ENCODE data around the gene DIDO1. TPM values are rescaled to one million over a fixed set of nuclear protein-coding genes. Genes with fewer than 3 reads are reported as not detected.

The DIDO1 gene
- total and polyA plus RNA-seq, 4 experiments from 2014 or later, result 24.7 to 129 (median 83.5) TPM

GRCh38 chr20:62947532-62948300 is 21.4 kb upstream of the DIDO1 start:
- no peaks in the 10 kb centered on the region for H3K9me3 ChIP-seq (ENCODE audit: control insufficient read depth in 1 of 2, low read length in 2 of 2)
- ChIA-PET POLR2A (ENCODE audit: partially characterized antibody) (interaction anchor here (1.4 to 2.3 kb wide), 2 partner anchors 10 to 13 kb away, joined by 5 to 12 read pairs; partner anchors contain the start of gene GID8), CTCF (ENCODE audit: partially characterized antibody) (interaction anchor here (1.9 kb wide), 1 partner anchor 22 kb away, joined by 7 read pairs; no protein-coding TSS in a partner anchor)
- H3K4me3 ChIP-seq (ENCODE audit: low read length in 2 of 2), result no peak overlapping the region
- intact Hi-C loops (cut with micrococcal nuclease), result no loop called here
- peaks cover 59% of the 10 kb centered on the region for H3K36me3 ChIP-seq (ENCODE audit: insufficient read depth, low read length)
- DNase-seq, result no peak
- H3K9me3 Mint-ChIP-seq, result no peaks in the 10 kb centered on the region
- H3K4me3 Mint-ChIP-seq, result no peak overlapping the region
- H3K27ac ChIP-seq (ENCODE audit: low read depth, low read length), result no peak overlapping the region
- no peaks in the 10 kb centered on the region for H3K27me3 ChIP-seq (ENCODE audit: insufficient read depth, low read length)
- peaks cover 5 to 13% (median 9%) of the 10 kb centered on the region in 4 donors for H3K4me1 Mint-ChIP-seq
- H3K36me3 Mint-ChIP-seq, result peaks cover 39 to 60% of the 10 kb centered on the region in 2 donors
- peaks cover 9% of the 10 kb centered on the region for H3K4me1 ChIP-seq (ENCODE audit: insufficient read depth, low read length)
- H3K27me3 Mint-ChIP-seq, result no peaks in the 10 kb centered on the region
- peak overlapping the region in 1 of 7 donors; percentile 9 for H3K27ac Mint-ChIP-seq

DNA sequence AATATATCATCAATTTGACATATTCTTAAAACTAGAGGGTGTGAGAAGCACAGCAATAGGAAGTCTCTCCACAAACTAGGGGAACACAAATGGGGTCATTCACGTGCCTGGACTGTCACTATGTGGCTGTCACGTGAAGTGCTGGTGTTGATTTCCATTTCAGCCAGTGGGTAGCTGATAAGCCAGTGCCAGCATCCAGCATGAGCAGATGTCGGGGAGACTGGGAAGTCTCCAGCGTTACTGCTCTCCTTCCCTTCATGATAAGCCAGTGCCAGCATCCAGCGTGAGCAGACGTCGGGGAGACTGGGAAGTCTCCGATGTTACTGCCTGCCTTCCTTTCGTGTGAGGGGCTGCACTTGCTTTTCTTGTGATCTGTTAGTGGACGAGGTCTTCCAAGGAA is 20.6 kb upstream of the DIDO1 start:
- intact Hi-C loops (cut with micrococcal nuclease), result no loop called here
- DNase-seq, result no peak
- peaks cover 63% of the 10 kb centered on the region for H3K36me3 ChIP-seq (ENCODE audit: insufficient read depth, low read length)
- ChIA-PET POLR2A (ENCODE audit: partially characterized antibody) (no interaction called here), CTCF (ENCODE audit: partially characterized antibody) (no interaction called here)
- H3K4me1 ChIP-seq (ENCODE audit: insufficient read depth, low read length), result peaks cover 2% of the 10 kb centered on the region
- Mint-ChIP-seq H3K27me3 (no peaks in the 10 kb centered on the region), H3K27ac (no peak overlapping the region), H3K4me1 (peaks cover 4 to 13% (median 7%) of the 10 kb centered on the region in 4 donors), H3K36me3 (peaks cover 41 to 68% of the 10 kb centered on the region in 2 donors), H3K4me3 (no peak overlapping the region), H3K9me3 (no peaks in the 10 kb centered on the region)
- no peaks in the 10 kb centered on the region for H3K9me3 ChIP-seq (ENCODE audit: control insufficient read depth in 1 of 2, low read length in 2 of 2)
- no peak overlapping the region for H3K27ac ChIP-seq (ENCODE audit: low read depth, low read length)
- H3K4me3 ChIP-seq (ENCODE audit: low read length in 2 of 2), result no peak overlapping the region
- no peaks in the 10 kb centered on the region for H3K27me3 ChIP-seq (ENCODE audit: insufficient read depth, low read length)

DNA sequence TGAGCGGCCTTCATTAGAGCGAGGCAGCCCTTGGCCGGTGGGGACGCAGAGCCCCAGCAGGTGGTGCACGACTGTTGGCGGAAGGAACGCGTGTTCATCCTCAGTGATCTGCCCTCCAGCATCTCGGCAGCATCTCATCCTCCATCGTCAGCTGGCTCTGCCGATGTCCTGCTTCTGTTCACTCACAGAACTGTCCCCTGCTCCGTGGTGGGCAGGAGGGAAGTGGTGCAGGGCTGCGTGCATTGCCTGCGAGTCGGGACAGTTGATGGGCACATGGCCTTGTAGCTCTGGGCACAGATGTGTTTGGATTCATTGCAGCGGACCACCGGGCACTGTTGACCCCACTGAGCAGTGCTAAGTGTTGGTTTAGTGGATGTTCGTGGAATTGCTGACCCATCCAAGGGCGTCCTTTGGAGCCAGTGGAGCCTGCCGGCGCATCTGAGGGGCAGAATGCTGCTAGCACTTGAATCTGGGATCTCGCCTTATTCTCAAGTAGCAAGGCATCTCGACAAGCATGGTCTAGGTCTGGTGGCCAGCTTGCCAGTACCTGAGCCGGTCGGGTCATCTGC is 19.6 kb upstream of the DIDO1 start:
- intact Hi-C loops (cut with micrococcal nuclease), result no loop called here

DNA sequence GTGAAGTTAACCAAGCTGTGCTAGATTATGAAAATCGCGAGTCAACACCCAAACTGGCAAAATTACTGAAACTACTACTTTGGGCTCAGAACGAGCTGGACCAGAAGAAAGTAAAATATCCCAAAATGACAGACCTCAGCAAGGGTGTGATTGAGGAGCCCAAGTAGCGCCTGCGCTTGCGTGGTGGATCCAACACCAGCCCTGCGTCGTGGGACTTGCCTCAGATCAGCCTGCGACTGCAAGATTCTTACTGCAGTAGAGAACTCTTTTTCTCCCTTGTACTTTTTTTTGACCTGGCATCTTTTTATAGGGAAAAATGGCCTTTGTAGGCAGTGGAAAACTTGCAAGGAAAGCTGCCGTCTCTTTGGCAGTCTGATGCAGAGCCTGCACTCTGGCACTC is 18.4 kb upstream of the DIDO1 start:
- H3K4me3 ChIP-seq (ENCODE audit: low read length in 2 of 2), result no peak overlapping the region
- ChIA-PET CTCF (ENCODE audit: partially characterized antibody) (interaction anchor here (1.4 kb wide), 1 partner anchor 46 kb away, joined by 3 read pairs; no protein-coding TSS in a partner anchor), POLR2A (ENCODE audit: partially characterized antibody) (interaction anchor here (1.9 to 2.2 kb wide), 2 partner anchors 9 to 18 kb away, joined by 4 to 6 read pairs; no protein-coding TSS in a partner anchor)
- Mint-ChIP-seq H3K4me1 (peaks cover 9 to 23% (median 16%) of the 10 kb centered on the region in 4 donors), H3K27ac (no peak overlapping the region), H3K9me3 (no peaks in the 10 kb centered on the region), H3K36me3 (peaks cover 48 to 74% of the 10 kb centered on the region in 2 donors), H3K27me3 (no peaks in the 10 kb centered on the region), H3K4me3 (no peak overlapping the region)
- H3K27me3 ChIP-seq (ENCODE audit: insufficient read depth, low read length), result no peaks in the 10 kb centered on the region
- DNase-seq, result no peak
- intact Hi-C loops (cut with micrococcal nuclease), result no loop called here
- no peaks in the 10 kb centered on the region for H3K9me3 ChIP-seq (ENCODE audit: control insufficient read depth in 1 of 2, low read length in 2 of 2)
- peaks cover 14% of the 10 kb centered on the region for H3K4me1 ChIP-seq (ENCODE audit: insufficient read depth, low read length)
- H3K27ac ChIP-seq (ENCODE audit: low read depth, low read length), result no peak overlapping the region
- peaks cover 64% of the 10 kb centered on the region for H3K36me3 ChIP-seq (ENCODE audit: insufficient read depth, low read length)

More for the DNA sequence above, 19.6 kb upstream of the DIDO1 start:
- H3K27me3 Mint-ChIP-seq, result no peaks in the 10 kb centered on the region
- Histone ChIP-seq H3K27me3 (ENCODE audit: insufficient read depth, low read length) (no peaks in the 10 kb centered on the region), H3K27ac (ENCODE audit: low read depth, low read length) (no peak overlapping the region), H3K4me1 (ENCODE audit: insufficient read depth, low read length) (peaks cover 7% of the 10 kb centered on the region), H3K9me3 (ENCODE audit: control insufficient read depth in 1 of 2, low read length in 2 of 2) (no peaks in the 10 kb centered on the region), H3K36me3 (ENCODE audit: insufficient read depth, low read length) (peaks cover 71% of the 10 kb centered on the region), H3K4me3 (ENCODE audit: low read length in 2 of 2) (no peak overlapping the region)
- CTCF ChIA-PET (ENCODE audit: partially characterized antibody), result interaction anchor here (1.4 kb wide), 1 partner anchor 47 kb away, joined by 3 read pairs; no protein-coding TSS in a partner anchor
- DNase-seq, result no peak
- H3K27ac Mint-ChIP-seq, result no peak overlapping the region
- H3K4me1 Mint-ChIP-seq, result peaks cover 8 to 23% (median 14%) of the 10 kb centered on the region in 4 donors
- POLR2A ChIA-PET (ENCODE audit: partially characterized antibody), result no interaction called here
- no peaks in the 10 kb centered on the region for H3K9me3 Mint-ChIP-seq
- H3K4me3 Mint-ChIP-seq, result no peak overlapping the region
- peaks cover 48 to 75% of the 10 kb centered on the region in 2 donors for H3K36me3 Mint-ChIP-seq

GRCh38 chr20:62944184-62944583 is 17.9 kb upstream of the DIDO1 start:
- no peaks in the 10 kb centered on the region for H3K27me3 Mint-ChIP-seq
- peaks cover 13 to 28% (median 21%) of the 10 kb centered on the region in 4 donors for H3K4me1 Mint-ChIP-seq
- Histone ChIP-seq H3K27ac (ENCODE audit: low read depth, low read length) (no peak overlapping the region), H3K4me1 (ENCODE audit: insufficient read depth, low read length) (peaks cover 19% of the 10 kb centered on the region), H3K36me3 (ENCODE audit: insufficient read depth, low read length) (peaks cover 64% of the 10 kb centered on the region), H3K27me3 (ENCODE audit: insufficient read depth, low read length) (no peaks in the 10 kb centered on the region), H3K9me3 (ENCODE audit: control insufficient read depth in 1 of 2, low read length in 2 of 2) (no peaks in the 10 kb centered on the region), H3K4me3 (ENCODE audit: low read length in 2 of 2) (no peak overlapping the region)
- no peaks in the 10 kb centered on the region for H3K9me3 Mint-ChIP-seq
- no peak for DNase-seq
- H3K27ac Mint-ChIP-seq, result no peak overlapping the region
- POLR2A ChIA-PET (ENCODE audit: partially characterized antibody), result interaction anchor here (1.9 to 2.2 kb wide), 2 partner anchors 10 to 17 kb away, joined by 4 to 6 read pairs; no protein-coding TSS in a partner anchor
- CTCF ChIA-PET (ENCODE audit: partially characterized antibody), result interaction anchor here (0.7 to 1.4 kb wide), 2 partner anchors 45 to 57 kb away, joined by 3 read pairs; no protein-coding TSS in a partner anchor
- intact Hi-C loops (cut with micrococcal nuclease), result no loop called here
- no peak overlapping the region for H3K4me3 Mint-ChIP-seq
- peaks cover 48 to 75% of the 10 kb centered on the region in 2 donors for H3K36me3 Mint-ChIP-seq

DNA sequence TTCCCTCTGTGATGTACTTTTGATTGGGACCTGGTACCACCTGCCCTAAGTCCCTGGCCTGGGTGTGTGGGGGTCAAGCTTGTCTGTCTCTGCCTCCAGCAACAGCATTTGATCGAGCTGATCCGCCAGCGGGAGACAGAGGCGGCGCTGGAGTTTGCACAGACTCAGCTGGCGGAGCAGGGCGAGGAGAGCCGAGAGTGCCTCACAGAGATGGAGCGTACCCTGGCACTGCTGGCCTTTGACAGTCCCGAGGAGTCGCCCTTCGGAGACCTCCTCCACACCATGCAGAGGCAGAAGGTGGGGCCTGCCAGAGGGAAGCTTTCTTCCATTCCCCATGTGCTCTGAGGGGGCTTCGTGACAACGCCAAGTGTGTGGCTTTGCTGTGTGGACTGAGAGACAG is 17.1 kb upstream of the DIDO1 start:
- Histone ChIP-seq H3K9me3 (ENCODE audit: control insufficient read depth in 1 of 2, low read length in 2 of 2) (no peaks in the 10 kb centered on the region), H3K36me3 (ENCODE audit: insufficient read depth, low read length) (peaks cover 64% of the 10 kb centered on the region), H3K4me1 (ENCODE audit: insufficient read depth, low read length) (peaks cover 26% of the 10 kb centered on the region), H3K27ac (ENCODE audit: low read depth, low read length) (no peak overlapping the region), H3K27me3 (ENCODE audit: insufficient read depth, low read length) (no peaks in the 10 kb centered on the region), H3K4me3 (ENCODE audit: low read length in 2 of 2) (no peak overlapping the region)
- ChIA-PET CTCF (ENCODE audit: partially characterized antibody) (no interaction called here), POLR2A (ENCODE audit: partially characterized antibody) (interaction anchor here (1.9 to 2.2 kb wide), 2 partner anchors 11 to 16 kb away, joined by 4 to 6 read pairs; no protein-coding TSS in a partner anchor)
- DNase-seq, result no peak
- Mint-ChIP-seq H3K4me1 (peaks cover 19 to 36% (median 27%) of the 10 kb centered on the region in 4 donors), H3K27ac (no peak overlapping the region), H3K4me3 (no peak overlapping the region), H3K36me3 (peaks cover 41 to 77% of the 10 kb centered on the region in 2 donors), H3K27me3 (no peaks in the 10 kb centered on the region), H3K9me3 (peaks cover 0 to 2% (median 0%) of the 10 kb centered on the region in 8 donors)
- intact Hi-C loops (cut with micrococcal nuclease), result no loop called here

DNA sequence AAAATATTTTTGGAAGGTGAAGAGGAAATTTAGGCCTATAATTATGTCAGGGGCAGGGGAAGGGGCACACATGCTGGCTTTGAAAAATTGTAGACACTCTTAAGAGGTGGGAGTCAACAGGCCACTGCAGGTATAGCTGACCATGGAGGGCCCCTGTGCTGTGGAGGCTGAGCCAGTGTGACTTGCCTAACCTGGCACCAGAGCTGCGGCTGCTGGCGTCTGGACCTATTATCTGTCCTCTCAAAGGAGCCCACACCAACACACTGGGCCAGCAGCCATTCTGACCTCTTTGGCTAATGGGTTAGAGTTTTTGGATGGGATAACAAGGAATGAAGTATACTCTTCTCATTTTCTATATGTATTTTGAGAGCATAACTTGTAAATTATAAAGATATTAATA is 16.2 kb upstream of the DIDO1 start:
- Mint-ChIP-seq H3K27ac (peak overlapping the region in 1 of 7 donors; percentile 38), H3K36me3 (peaks cover 34 to 72% of the 10 kb centered on the region in 2 donors), H3K27me3 (no peaks in the 10 kb centered on the region), H3K4me3 (no peak overlapping the region), H3K4me1 (peaks cover 19 to 42% (median 29%) of the 10 kb centered on the region in 4 donors), H3K9me3 (peaks cover 0 to 3% (median 0%) of the 10 kb centered on the region in 8 donors)
- Histone ChIP-seq H3K36me3 (ENCODE audit: insufficient read depth, low read length) (peaks cover 57% of the 10 kb centered on the region), H3K27me3 (ENCODE audit: insufficient read depth, low read length) (no peaks in the 10 kb centered on the region), H3K9me3 (ENCODE audit: control insufficient read depth in 1 of 2, low read length in 2 of 2) (no peaks in the 10 kb centered on the region), H3K4me1 (ENCODE audit: insufficient read depth, low read length) (peaks cover 26% of the 10 kb centered on the region), H3K27ac (ENCODE audit: low read depth, low read length) (no peak overlapping the region), H3K4me3 (ENCODE audit: low read length in 2 of 2) (no peak overlapping the region)
- ChIA-PET POLR2A (ENCODE audit: partially characterized antibody) (interaction anchor here (1.0 kb wide), 1 partner anchor 17 kb away, joined by 3 read pairs; no protein-coding TSS in a partner anchor), CTCF (ENCODE audit: partially characterized antibody) (no interaction called here)
- DNase-seq, result no peak
- intact Hi-C loops (cut with micrococcal nuclease), result no loop called here
